HG03139 (cell line): ENCODE measurements around the gene CALHM2.
"Not testable (repeated sequence)": the region's sequence is repeated elsewhere in the genome, so short reads cannot be mapped to it uniquely, and the experiment has no call there.

Experiments used
- ATAC-seq: cut with Tn5 transposase; IDR thresholded peaks from one replicate; pipeline ENCODE4 v1.9.1; 2021; ENCODE audit not compliant: unreplicated experiment

The CALHM2 gene

GRCh38 chr10:103419101-103419500 is 33.1 kb downstream of the CALHM2 start:
- ATAC-seq, result no peak

GRCh38 chr10:103417601-103418000 is 34.6 kb downstream of the CALHM2 start:
- ATAC-seq, result no peak

DNA sequence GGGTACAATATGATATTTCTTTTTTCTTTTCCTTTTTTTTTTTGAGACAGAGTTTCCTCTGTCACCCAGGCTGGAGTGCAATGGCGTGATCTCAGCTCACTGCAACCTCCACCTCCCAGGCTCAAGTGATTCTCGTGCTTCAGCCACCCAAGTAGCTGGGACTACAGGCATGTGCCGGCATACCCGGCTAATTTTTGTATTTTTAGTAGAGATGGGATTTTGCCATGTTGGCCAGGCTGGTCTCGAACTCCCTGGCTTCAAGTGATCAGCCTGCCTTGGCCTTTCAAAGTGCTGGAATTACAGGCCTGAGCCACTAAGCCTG is 35.1 kb downstream of the CALHM2 start:
- ATAC-seq, result not testable (repeated sequence)

DNA sequence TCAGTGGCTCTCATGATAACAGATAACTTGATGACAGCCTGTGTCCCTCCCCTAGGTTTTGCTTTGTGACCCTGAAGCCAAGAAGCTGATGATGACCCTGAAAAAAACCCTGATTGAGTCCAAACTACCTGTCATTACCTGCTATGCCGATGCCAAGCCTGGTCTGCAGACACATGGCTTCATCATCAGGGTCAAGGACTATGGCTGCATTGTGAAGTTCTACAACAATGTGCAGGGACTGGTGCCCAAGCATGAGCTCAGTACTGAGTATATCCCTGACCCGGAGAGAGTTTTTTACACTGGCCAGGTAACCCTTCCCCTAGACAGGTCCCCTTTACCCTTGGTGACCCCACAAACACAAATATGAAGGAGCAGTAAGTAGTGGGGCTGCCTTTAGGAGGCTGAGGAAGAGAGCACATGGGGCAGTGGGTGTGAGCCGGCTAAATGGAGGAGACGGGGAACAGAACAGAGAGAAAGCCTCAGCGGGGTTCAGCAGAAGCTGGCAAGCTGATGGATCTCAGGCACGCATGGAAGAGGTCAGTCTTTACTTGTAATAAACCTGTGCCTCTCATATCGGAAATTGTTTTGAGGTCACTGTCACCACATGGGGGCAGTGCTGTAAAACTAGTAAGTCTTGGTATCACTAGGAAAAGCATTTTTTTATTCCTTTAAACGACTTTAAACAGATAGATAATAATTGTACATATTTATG is 35.6 kb downstream of the CALHM2 start:
- no peak for ATAC-seq

- ATAC-seq, result no peak
These were observed 36.6 kb downstream of the CALHM2 start for GRCh38 chr10:103415581-103415980.

DNA sequence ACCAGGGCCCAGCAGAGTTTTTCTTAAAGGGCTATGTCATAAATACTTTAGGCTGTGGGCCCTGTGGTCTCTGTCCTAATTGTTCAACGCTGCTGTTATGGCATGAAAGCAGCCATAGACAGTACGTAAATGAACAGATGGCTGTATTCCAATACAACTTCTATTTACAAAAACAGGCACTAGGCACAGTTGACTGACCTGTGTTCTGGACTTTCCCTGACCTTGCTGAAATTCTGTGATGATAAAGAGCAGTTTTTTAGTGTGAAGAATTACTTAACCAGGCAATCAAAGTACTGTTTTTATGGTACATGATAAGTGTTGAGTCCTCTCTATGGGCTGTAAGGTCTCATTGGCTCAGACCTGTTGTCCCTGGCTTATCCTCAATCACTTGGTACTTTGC is 38.6 kb downstream of the CALHM2 start:
- no peak for ATAC-seq

DNA sequence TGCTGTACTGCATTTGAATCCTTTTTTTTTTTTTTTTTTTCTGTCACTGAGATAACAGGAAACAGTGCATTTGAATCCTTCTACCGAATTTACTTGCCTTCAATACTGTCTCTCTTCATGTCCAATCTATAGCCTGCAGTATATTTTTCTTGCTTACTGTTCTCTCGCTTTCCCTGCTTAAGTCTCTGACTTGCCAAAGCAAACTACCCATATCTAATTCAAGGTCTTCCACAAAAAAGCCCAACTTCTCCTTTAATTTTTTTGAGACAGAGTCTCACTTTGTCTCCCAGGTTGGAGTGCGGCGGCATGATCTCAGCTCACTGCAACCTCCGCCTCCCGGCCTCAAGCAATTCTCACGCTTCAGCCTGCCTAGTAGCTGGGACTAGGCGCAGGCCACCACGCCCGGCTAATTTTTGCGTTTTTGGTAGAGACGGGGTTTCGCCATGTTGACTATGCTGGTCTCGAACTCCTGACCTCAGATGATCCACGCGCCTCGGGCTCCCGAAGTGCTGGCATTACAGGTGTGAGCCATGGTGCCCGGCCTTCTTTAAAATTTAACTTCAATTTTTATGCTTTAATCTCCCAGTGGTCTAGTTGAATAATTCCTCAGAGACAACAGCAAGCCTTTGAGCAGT is 54.9 kb downstream of the CALHM2 start:
- ATAC-seq, result no peak

- ATAC-seq, result no peak
These were observed 55.4 kb downstream of the CALHM2 start for GRCh38 chr10:103396789-103397087.
